ENCODE results near the gene FEN1.

Gene FEN1

DNA sequence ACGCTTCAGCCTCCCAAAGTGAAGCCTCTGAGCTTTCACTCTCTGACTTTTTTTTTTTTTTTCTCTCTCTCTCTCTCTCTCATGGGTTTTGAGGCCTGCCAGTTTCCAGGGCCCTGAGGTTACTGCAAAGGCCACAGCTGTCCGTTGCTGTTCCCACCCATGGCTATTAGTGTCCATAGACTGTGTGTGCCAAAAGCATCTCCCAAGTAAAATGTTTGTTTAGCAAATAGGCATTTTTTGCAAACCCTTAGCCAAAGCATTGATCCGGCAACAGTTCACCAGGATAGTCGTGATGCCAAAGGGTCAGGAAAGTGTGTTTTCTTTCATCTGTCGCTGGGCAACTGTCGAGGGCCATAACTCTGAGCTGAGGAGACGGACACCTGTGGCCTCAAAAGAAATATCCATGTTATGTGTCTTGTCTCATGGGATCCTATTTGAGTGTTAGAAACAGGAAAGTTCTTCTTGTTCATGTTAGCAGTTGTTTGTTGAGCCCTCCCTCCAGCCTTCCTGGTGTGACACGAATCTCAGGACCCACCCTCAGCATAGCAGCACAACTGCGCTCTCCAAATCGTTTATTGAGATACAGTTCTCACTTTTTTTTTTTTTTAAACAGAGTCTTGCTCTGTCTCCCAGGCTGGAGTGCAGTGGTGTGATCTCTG, 53.8 kb downstream of the FEN1 start:
- no peak for DNase-seq
